Stimulated activated naive CD8-positive, alpha-beta T cell treated with anti-CD3 and anti-CD28 coated beads, Interleukin-15, amount 100 ng/mL, for 72 hours (primary cell): ENCODE measurements around the gene B3GNT7.
A peak's percentile ranks its signal among the peaks of the same experiment; 100 is the strongest.
"Not testable (repeated sequence)": the region's sequence is repeated elsewhere in the genome, so short reads cannot be mapped to it uniquely, and the experiment has no call there.

Source experiments
- ATAC-seq: fragments of 150-1000 bp; cut with Tn5 transposase; 2 replicates; pipeline ENCODE4 v1.10.0; 2021; ENCODE audit warnings: mild to moderate bottlenecking, moderate library complexity
- DNase-seq, 2 donors: peaks; one replicate each; pipeline ENCODE4 v3.0.0; 2021 to 2022
- H3K27ac Mint-ChIP-seq, 2 donors: one replicate each; pipeline ENCODE4 v1.8.0; 2022; ENCODE audit warnings: mild to moderate bottlenecking in 2 of 2, mixed read lengths in 2 of 2, moderate library complexity in 2 of 2
- H3K27me3 Mint-ChIP-seq: one replicate; pipeline ENCODE4 v1.8.0; 2022; ENCODE audit warnings: mixed read lengths
- H3K4me1 Mint-ChIP-seq: one replicate; pipeline ENCODE4 v1.8.0; 2022; ENCODE audit warnings: mild to moderate bottlenecking, mixed read lengths
- H3K4me3 Mint-ChIP-seq, 2 donors: one replicate each; pipeline ENCODE4 v1.8.0; 2022; ENCODE audit warnings: mild to moderate bottlenecking in 2 of 2, mixed read lengths in 2 of 2, moderate library complexity in 1 of 2
- H3K9me3 Mint-ChIP-seq, 2 donors: one replicate each; pipeline ENCODE4 v1.8.0; 2022; ENCODE audit warnings: mixed read lengths in 2 of 2

B3GNT7 gene

DNA sequence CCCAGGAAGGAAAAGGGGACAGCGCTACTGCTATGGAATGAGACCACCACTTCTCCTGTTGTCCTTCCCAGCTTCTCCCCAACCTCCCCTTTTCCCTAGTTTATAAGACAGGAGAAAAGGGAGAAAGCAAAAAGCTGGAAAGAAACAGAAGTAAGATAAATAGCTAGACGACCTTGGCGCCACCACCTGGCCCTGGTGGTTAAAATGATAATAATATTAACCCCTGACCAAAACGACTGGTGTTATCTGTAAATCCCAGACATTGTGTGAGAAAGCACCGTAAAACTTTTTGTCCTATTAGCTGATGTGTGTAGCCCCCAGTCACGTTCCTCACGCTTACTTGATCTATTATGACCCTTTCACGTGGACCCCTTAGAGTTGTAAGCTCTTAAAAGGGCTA is 5.2 kb downstream of the B3GNT7 start:
- ATAC-seq, H3K27ac Mint-ChIP-seq, DNase-seq, H3K4me3 Mint-ChIP-seq, H3K9me3 Mint-ChIP-seq: not testable (repeated sequence)
- H3K27me3 Mint-ChIP-seq, result peaks cover 37% of the 10 kb centered on the region
- peaks cover 20% of the 10 kb centered on the region for H3K4me1 Mint-ChIP-seq

DNA sequence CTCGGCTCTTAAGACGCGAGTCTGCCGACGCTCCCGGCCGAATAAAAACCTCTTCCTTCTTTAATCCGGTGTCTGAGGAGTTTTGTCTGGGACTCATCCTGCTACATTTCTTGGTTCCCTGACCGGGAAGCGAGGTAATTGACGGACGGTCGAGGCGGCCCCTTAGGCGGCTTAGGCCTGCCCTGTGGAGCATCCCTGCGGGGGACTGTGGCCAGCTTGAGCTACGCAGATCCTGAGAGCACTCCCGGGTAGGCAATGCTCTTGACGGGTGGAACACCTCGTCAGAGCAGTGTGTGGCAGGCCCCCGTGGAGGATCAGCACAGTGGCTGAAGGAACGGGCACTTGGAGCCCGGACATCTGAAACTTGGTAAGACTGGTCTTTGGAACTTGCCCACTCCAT is 5.6 kb downstream of the B3GNT7 start:
- not testable (repeated sequence) for H3K4me3 Mint-ChIP-seq, H3K9me3 Mint-ChIP-seq, H3K27ac Mint-ChIP-seq, DNase-seq, ATAC-seq
- Mint-ChIP-seq H3K4me1 (peaks cover 24% of the 10 kb centered on the region), H3K27me3 (peaks cover 36% of the 10 kb centered on the region)

DNA sequence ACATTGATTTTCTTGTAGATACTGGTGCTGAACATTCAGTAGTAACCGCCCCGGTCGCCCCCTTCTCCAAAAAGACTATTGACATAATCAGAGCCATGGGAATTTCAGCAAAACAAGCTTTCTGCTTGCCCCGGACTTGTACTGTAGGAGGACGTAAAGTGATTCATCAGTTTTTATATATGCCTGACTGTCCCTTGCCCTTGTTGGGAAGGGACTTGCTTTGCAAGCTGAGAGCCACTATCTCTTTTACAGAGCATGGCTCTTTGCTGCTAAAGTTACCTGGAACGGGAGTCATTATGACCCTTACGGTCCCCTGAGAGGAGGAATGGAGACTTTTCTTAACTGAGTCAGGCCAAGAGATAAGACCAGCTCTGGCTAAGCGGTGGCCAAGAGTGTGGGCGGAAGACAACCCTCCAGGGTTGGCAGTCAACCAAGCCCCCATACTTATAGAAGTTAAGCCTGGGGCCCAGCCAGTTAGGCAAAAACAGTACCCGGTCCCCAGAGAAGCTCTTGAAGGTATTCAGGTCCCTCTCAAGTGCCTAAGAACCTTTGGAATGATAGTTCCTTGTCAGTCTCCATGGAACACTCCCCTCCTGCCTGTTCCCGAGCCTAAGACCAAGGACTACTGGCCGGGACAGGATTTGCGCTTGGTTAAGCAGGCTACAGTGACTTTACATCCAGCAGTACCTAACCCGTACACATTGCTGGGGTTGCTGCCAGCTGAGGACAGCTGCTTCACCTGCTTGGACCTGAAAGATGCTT is 8.1 kb downstream of the B3GNT7 start:
- not testable (repeated sequence) for ATAC-seq, H3K4me3 Mint-ChIP-seq, H3K27ac Mint-ChIP-seq, H3K9me3 Mint-ChIP-seq, DNase-seq
- Mint-ChIP-seq H3K27me3 (peaks cover 11% of the 10 kb centered on the region), H3K4me1 (peaks cover 24% of the 10 kb centered on the region)

DNA sequence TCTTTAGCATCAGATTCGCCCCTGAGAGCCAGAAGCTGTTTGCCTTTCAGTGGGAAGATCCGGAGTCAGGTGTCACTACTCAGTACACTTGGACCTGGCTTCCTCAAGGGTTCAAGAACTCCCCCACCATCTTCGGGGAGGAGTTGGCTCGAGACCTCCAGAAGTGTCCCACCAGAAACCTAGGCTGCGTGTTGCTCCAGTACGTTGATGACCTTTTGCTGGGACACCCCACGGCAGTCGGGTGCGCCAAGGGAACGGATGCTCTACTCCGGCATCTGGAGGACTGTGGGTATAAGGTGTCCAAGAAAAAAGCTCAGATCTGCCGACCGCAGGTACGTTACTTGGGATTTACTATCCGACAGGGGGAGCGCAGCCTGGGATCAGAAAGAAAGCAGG is 8.7 kb downstream of the B3GNT7 start:
- not testable (repeated sequence) for H3K27ac Mint-ChIP-seq, H3K27me3 Mint-ChIP-seq, DNase-seq, ATAC-seq, H3K4me3 Mint-ChIP-seq, H3K9me3 Mint-ChIP-seq
- peaks cover 24% of the 10 kb centered on the region for H3K4me1 Mint-ChIP-seq

DNA sequence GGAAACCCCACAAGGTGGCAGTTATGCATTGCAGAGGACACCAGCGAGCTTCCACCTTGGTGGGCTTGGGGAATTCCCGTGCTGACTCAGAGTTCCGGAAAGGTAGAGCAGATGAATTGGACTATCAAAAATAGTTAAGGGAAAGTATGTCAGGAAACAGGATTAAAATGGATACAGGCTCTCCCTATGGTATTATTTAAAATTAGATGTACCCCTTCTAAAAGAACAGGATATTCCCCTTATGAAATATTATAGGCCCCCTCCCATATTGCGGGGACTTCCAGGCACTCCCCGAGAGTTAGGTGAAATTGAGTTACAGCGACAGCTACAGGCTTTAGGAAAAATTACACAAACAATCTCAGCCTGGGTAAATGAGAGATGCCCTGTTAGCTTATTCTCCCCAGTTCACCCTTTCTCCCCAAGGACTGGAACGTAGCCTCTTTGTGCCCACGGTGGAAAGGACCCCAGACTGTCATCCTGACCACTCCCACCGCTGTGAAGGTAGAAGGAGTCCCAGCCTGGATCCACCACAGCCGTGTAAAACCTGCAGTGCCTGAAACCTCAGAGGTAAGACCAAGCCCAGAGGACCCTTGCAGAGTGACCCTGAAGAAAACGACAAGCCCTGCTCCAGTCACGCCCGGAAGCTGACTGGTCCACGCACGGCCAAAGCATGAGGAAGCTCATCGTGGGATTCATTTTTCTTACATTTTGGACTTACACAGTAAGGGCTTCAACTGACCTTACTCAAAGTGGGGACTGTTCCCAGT is 10.3 kb downstream of the B3GNT7 start:
- Mint-ChIP-seq H3K27ac (peak overlapping the region in 1 of 2 donors; percentile 85), H3K27me3 (peaks cover 17% of the 10 kb centered on the region), H3K4me1 (peaks cover 24% of the 10 kb centered on the region), H3K4me3 (peak overlapping the region; percentile 53 to 75)
- peak; percentile 72 for ATAC-seq
- DNase-seq, result peak in 1 of 2 donors; percentile 54
- H3K9me3 Mint-ChIP-seq, result not testable (repeated sequence)

DNA sequence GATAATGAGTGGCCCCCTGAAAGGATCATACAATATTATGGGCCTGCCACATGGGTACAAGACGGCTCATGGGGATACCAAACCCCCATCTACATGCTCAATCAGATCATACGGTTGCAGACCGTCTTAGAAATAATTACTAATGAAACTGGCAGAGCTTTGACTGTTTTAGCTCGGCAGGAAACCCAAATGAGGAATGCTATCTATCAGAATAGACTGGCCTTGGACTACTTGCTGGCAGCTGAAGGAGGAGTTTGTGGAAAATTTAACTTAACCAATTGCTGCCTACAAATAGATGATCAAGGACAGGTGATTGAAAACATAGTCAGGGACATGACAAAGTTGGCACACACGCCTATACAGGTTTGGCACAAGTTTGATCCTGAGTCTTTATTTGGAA is 12.2 kb downstream of the B3GNT7 start:
- Mint-ChIP-seq H3K9me3 (peaks cover 8 to 14% of the 10 kb centered on the region in 2 donors), H3K4me1 (peaks cover 29% of the 10 kb centered on the region), H3K27me3 (peaks cover 27% of the 10 kb centered on the region)
- not testable (repeated sequence) for H3K27ac Mint-ChIP-seq, ATAC-seq, DNase-seq, H3K4me3 Mint-ChIP-seq

DNA sequence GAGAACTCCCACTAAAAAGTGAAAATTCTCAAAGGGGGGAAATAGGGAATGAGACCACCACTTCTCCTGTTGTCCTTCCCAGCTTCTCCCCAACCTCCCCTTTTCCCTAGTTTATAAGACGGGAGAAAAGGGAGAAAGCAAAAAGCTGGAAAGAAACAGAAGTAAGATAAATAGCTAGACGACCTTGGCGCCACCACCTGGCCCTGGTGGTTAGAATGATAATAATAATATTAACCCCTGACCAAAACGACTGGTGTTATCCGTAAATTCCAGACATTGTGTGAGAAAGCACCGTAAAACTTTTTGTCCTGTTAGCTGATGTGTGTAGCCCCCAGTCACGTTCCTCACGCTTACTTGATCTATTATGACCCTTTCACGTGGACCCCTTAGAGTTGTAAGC is 12.8 kb downstream of the B3GNT7 start:
- H3K9me3 Mint-ChIP-seq, result peaks cover 8 to 14% of the 10 kb centered on the region in 2 donors

DNA sequence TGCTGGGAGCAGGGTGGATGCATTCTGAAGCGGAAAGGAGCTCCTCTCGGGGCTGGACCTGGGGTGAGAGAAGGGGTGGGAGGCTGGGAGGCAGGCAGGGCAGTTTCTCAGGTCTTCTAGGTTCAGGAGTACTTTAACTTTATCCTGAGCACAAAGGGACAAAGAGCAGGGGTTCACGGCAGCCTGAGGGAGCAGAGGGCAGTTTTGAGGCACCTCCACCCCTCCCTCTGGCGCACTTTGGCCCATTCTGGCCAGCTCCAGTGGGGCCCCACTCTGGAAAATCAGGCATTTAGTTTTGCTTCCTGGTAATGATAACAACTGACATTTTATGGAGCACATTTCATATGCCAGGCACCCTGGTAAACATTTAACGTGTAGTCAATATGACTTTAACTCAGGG is 14.3 kb downstream of the B3GNT7 start:
- DNase-seq (no peak), ATAC-seq (no peak)
- Mint-ChIP-seq H3K9me3 (peaks cover 8 to 14% of the 10 kb centered on the region in 2 donors), H3K27ac (no peak overlapping the region), H3K27me3 (peaks cover 46% of the 10 kb centered on the region), H3K4me3 (no peak overlapping the region), H3K4me1 (peaks cover 29% of the 10 kb centered on the region)

More for the DNA sequence above, 12.8 kb downstream of the B3GNT7 start:
- not testable (repeated sequence) for ATAC-seq, DNase-seq, H3K27ac Mint-ChIP-seq, H3K4me3 Mint-ChIP-seq
- H3K4me1 Mint-ChIP-seq, result peaks cover 29% of the 10 kb centered on the region
- peaks cover 34% of the 10 kb centered on the region for H3K27me3 Mint-ChIP-seq

DNA sequence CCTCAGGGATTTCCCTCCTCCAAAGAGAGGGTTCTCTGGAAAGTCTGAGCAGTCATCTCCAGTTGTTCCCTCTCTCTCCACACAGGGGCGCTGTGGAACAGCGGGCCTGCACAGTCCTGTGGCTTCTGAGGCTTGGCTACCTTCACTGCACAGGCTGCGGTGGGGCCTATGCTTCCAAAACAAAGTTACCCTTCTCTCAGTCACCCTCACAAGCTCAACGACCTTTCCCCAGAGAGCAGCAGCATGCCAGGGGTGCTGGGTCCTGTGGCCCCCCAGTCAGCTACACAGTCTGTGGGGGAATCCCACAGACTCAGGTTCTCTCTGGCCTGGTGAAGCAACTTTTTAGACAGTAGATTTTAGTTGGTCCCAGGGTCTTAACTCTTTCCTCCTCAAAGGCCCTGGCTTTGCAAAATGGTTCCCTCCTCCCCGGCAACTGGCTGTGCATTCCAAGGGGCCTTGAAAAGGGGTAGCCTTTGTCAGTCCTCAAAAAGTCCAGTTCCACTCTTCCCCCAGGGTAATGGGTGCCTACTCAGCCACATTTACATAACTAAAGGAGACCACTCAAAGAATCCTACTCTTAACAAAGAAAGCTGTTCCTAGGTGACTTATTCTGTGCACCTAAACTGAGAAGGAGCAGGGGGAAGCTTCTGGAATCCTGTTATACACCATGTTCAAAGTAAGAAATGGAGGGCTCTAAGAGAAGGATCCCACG is 14.9 kb downstream of the B3GNT7 start:
- DNase-seq (no peak), ATAC-seq (no peak)
- H3K4me3 Mint-ChIP-seq, result no peak overlapping the region
- H3K9me3 Mint-ChIP-seq, result peaks cover 8 to 14% of the 10 kb centered on the region in 2 donors
- H3K27me3 Mint-ChIP-seq, result peaks cover 52% of the 10 kb centered on the region
- peak overlapping the region in 1 of 2 donors; percentile 71 for H3K27ac Mint-ChIP-seq
- H3K4me1 Mint-ChIP-seq, result peaks cover 22% of the 10 kb centered on the region

DNA sequence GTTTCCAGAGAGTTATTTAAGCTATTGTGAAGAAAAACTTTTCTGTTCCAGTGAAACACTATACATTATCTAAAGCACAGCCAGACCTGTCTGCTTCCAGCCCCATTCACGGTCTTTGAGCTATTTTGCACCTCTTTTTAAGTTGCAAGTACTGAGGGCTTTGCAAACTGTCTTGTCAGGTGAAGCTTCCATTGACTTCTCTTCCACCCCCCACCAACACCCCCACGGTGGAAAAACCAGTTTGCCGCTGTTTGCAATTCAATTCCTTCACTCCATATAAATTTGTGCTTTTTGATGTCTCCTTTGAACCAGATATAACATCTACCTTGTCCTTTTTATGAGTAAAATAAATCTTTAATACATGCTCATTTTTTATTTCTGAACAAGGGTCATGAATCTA is 15.7 kb downstream of the B3GNT7 start:
- H3K4me3 Mint-ChIP-seq, result peak overlapping the region; percentile 54 to 69
- peaks cover 8 to 14% of the 10 kb centered on the region in 2 donors for H3K9me3 Mint-ChIP-seq

DNA sequence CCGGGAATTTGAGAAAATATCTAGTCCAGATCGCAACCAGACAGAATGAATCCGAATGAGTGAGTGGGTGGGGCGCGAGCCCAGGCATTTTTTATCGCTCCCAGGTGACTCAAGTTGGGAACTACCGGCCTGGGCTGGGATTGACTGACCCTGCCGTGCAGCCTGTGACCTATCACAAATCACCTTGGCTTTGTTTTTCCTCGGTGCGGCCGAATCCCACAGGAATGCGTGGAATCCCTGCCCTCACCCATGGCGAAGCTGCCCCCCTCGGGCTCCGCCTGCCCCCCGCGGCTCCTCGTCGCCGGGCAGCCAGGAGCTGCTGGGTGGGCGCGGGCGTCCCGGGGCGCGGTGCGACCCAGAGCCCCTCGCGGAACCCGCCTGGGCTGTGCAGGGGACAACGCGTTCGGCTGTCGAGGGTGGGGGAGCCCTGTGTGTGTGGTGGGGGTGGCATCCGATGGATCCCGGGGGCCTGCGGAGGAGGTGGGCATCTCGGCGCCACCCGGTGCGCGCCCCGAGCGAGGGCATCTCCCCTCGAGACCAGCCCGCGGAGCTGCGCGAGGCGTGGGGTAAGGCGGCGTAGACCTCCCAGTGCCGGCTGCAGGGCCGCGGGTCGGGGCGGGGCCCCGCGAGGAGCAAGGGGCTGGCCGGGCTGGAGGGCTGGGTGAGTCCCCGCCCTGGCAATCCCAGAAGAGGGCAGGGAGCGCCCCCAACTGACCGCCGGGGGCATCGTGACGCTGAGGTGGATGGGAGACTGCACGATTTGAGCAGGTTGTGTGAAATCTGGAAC is 16.5 kb downstream of the B3GNT7 start:
- H3K27ac Mint-ChIP-seq, result no peak overlapping the region
- peaks cover 53% of the 10 kb centered on the region for H3K27me3 Mint-ChIP-seq
- peaks cover 8 to 14% of the 10 kb centered on the region in 2 donors for H3K9me3 Mint-ChIP-seq
- peak overlapping the region; percentile 54 to 69 for H3K4me3 Mint-ChIP-seq
- ATAC-seq (peak; percentile 99), DNase-seq (peak; percentile 77 to 86)
- H3K4me1 Mint-ChIP-seq, result peaks cover 7% of the 10 kb centered on the region

More for the DNA sequence above, 15.7 kb downstream of the B3GNT7 start:
- DNase-seq (no peak), ATAC-seq (no peak)
- H3K27me3 Mint-ChIP-seq, result peaks cover 53% of the 10 kb centered on the region
- no peak overlapping the region for H3K27ac Mint-ChIP-seq
- H3K4me1 Mint-ChIP-seq, result peaks cover 15% of the 10 kb centered on the region

DNA sequence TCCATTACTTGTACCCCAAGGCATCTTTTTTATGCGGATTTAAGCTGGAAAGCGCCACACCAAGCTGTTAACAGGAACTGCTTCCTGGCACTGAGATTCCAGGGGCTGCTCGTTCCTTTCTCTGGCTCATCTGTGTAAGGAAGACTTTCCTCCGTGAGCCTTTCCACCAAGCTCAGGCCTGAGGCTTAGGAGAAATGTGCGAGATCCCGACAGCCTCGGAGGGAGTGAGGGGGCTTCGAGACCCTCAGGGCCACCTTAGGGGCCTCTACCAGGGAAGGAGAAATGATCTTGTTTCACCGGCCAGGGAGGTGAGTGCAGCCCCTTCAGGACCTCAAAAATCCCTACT is 17.1 kb downstream of the B3GNT7 start:
- Mint-ChIP-seq H3K4me3 (peak overlapping the region; percentile 54 to 55), H3K27me3 (peaks cover 53% of the 10 kb centered on the region), H3K4me1 (peaks cover 5% of the 10 kb centered on the region), H3K9me3 (peaks cover 8 to 14% of the 10 kb centered on the region in 2 donors), H3K27ac (no peak overlapping the region)
- DNase-seq (no peak), ATAC-seq (no peak)

DNA sequence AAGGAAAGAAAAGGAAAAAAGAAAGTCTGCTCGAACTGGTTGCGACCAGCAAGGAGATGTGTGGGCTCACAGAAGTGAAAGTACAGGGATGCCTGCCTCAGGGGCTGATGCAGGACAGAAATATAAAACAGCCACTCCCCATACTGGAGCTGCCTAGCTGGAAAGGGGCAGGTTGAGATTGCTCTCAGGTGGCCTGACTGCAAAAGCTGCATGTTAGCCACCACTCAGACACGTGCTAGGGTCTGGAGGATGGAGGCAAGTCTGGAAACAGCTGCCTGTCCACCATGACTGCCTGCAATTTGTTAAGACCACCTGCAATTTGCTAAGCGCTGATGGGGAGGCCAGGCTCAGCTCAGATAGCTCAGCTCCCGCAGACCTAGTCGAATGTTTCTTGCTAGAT is 17.9 kb downstream of the B3GNT7 start:
- Mint-ChIP-seq H3K4me1 (peaks cover 5% of the 10 kb centered on the region), H3K27me3 (peaks cover 53% of the 10 kb centered on the region), H3K4me3 (no peak overlapping the region), H3K27ac (no peak overlapping the region), H3K9me3 (peaks cover 8 to 14% of the 10 kb centered on the region in 2 donors)
- no peak for ATAC-seq
- no peak for DNase-seq

DNA sequence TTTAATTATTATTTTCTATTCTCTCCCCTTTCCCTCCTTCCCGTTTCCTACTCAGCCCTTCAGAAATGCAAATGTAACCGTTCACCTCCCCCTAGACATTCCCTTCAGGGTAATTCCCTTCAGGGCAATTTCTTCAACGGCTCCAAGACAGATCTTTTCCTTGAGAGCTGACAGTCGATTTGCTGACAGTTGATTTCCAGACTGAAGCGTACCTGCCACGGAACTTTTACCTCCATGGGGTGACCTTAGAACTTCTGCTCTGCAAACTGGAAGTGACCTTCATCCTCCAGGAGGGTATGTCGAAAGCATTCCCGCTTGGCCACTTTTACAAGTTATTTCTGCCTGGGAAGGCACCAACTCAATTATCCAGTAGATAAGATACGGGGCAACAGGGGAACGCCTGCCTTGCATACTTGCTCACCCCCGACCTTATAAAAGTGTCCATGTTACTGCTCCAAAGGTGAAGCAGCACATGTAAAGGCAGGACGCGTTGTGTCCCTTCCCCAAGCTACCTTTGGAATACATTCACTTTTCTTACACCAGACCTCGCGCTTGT is 18.5 kb downstream of the B3GNT7 start:
- ATAC-seq (no peak), DNase-seq (no peak)
- Mint-ChIP-seq H3K27me3 (peaks cover 53% of the 10 kb centered on the region), H3K9me3 (peaks cover 8 to 14% of the 10 kb centered on the region in 2 donors), H3K27ac (no peak overlapping the region), H3K4me1 (peaks cover 5% of the 10 kb centered on the region), H3K4me3 (no peak overlapping the region)

DNA sequence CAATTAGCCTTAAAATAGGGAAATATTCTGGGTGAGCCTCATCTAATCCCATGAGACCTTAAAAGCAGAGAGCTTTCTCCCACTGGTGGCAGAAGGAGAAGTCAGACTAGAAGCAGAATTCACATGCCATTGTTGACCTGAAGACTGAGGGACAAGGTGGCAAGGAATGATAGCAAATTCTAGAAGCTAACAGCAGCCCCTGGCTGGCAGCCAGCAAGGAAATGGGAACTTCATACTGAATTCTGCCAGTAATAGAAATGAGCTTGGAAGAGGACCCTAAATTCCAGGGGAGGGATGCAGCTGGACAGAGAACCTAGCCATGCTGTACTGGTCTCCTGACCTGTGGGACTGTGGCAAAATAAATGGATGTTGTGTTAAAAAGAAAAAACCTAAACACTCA is 19.5 kb downstream of the B3GNT7 start:
- Mint-ChIP-seq H3K27ac (no peak overlapping the region), H3K4me3 (no peak overlapping the region), H3K27me3 (peaks cover 52% of the 10 kb centered on the region), H3K9me3 (peaks cover 8 to 13% of the 10 kb centered on the region in 2 donors), H3K4me1 (peaks cover 5% of the 10 kb centered on the region)
- no peak for ATAC-seq
- no peak for DNase-seq
